Duodenal mucosa (tissue), 2 donors: ENCODE data around the gene C7.

Experiments
- H3K27ac ChIP-seq: one replicate; pipeline ENCODE4 v1.7.0; 2013; ENCODE audit warnings: low read depth, low read length
- H3K27me3 ChIP-seq, 2 donors: one replicate each; pipeline ENCODE4 v1.7.0; 2013; ENCODE audit warnings: low read length in 2 of 2, control low read depth in 1 of 2; ENCODE audit not compliant: insufficient read depth in 2 of 2, control insufficient read depth in 1 of 2
- H3K36me3 ChIP-seq, 2 donors: one replicate each; pipeline ENCODE4 v1.7.0; 2013; ENCODE audit warnings: low read length in 2 of 2, control low read depth in 1 of 2; ENCODE audit not compliant: insufficient read depth in 2 of 2, control insufficient read depth in 1 of 2
- H3K4me1 ChIP-seq, 2 donors: one replicate each; pipeline ENCODE4 v1.7.0; 2013; ENCODE audit warnings: low read length in 2 of 2, control low read depth in 1 of 2; ENCODE audit not compliant: insufficient read depth in 2 of 2, control insufficient read depth in 1 of 2
- H3K4me3 ChIP-seq, 2 donors: one replicate each; pipeline ENCODE4 v1.7.0; 2013; ENCODE audit warnings: low read length in 2 of 2, low read depth in 1 of 2
- H3K9ac ChIP-seq, 2 donors: one replicate each; pipeline ENCODE4 v1.7.0; 2013; ENCODE audit warnings: low read length in 2 of 2, low read depth in 1 of 2
- H3K9me3 ChIP-seq, 2 donors: one replicate each; pipeline ENCODE4 v1.7.0; 2013; ENCODE audit warnings: low read length in 2 of 2, control low read depth in 1 of 2; ENCODE audit not compliant: control insufficient read depth in 1 of 2

Gene C7

DNA sequence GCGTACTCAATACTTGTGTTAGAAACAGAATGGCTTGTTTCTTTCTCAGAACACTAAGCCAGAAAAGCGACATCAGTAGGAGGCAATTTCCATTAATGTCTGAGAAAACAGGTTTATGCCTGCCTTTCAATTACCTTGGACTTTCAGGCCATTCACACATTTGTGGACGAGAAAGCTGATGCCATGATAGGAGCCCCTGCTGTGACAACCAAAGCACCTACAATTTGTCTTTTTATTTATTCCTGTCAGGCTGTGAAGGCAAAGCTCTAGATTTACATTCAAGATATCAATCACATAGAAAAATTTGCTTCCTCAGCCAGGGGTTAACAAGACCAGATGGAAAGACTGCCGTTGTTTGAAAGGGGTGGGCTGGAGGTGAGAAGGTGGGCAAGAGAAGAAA is 76.2 kb downstream of the C7 start:
- Histone ChIP-seq H3K27ac (no peak overlapping the region), H3K9ac (no peak overlapping the region), H3K4me1 (peaks cover 2 to 3% of the 10 kb centered on the region in 2 donors), H3K27me3 (no peaks in the 10 kb centered on the region), H3K4me3 (no peak overlapping the region), H3K36me3 (no peaks in the 10 kb centered on the region), H3K9me3 (no peaks in the 10 kb centered on the region)

DNA sequence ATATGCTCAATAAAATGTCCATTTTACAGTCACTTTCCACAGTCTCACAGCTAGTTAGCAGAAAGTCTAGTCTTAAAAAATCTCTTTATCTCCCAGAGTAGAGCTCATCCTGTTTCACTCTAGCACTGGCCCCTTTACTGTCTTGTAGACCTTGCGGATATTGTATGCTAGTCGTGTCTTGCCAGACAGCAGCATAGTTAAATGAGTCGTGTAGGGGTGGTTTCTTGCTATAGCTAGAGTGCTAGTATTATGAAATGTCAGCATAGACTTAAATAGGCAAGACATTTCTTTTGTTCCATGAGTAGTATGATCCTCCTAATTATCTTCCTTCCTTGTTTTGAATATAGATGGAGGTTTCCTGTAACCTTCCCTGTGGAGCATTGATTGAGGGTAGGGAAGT is 77.4 kb downstream of the C7 start:
- Histone ChIP-seq H3K4me1 (peaks cover 13 to 14% of the 10 kb centered on the region in 2 donors), H3K36me3 (no peaks in the 10 kb centered on the region), H3K4me3 (no peak overlapping the region), H3K27me3 (no peaks in the 10 kb centered on the region), H3K27ac (no peak overlapping the region), H3K9ac (no peak overlapping the region), H3K9me3 (no peaks in the 10 kb centered on the region)

DNA sequence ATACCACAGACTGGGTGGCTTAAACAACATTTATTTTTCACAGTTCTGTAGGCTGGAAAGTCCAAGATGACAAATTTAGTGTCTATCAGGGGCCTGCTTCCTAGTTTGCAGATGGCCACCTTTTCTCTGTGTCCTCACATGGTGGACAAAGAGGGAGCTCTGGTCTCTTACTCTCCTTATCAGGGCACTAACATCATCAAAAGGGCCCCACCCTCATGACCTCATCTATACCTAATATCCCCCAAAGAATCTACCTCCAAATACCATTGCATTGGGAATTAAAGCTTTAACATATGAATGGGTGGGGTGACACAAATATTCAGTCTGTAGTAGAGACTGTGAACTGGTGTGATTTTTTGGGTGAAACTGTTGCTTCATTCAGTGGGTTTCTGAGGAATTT is 78.1 kb downstream of the C7 start:
- H3K36me3 ChIP-seq, result no peaks in the 10 kb centered on the region
- no peak overlapping the region for H3K9ac ChIP-seq
- H3K4me3 ChIP-seq, result no peak overlapping the region
- H3K27ac ChIP-seq, result no peak overlapping the region
- no peaks in the 10 kb centered on the region for H3K9me3 ChIP-seq
- peaks cover 19% of the 10 kb centered on the region in 2 donors for H3K4me1 ChIP-seq
- H3K27me3 ChIP-seq, result no peaks in the 10 kb centered on the region

DNA sequence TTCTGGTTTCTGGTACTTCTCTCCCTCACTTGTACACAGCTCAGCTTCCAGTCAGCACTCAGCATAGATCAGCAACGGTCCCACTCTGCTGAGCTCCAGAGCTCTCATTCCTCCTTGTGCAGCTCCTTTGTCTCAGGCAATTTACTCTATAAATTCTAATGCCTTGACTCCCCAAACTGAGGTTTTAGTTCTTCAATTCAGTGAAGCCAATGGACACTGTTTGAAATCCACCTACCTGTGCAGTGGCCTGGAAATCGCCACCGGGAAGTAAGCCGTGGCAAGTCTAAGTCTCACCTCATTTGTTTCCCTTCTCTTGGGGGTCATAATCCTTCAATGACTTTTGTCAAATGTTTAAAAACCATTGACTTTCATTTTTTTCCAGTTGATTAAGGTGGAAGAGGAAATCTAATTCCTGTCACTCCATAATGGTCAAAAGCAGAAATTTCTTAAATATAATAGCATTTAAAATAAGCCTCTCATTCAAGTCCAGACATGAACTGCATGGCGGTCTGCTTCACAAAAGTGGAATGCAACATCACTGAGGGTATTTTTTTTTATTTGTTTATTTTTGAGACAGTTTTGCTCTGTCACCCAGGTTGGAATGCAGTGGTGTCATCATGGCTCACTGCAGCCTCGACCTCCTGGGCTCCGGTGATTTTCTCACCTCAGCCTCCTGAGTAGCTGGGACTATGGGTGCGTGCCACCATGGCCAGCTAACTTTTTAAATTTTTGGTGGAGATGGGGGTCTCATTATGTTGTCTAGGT is 79.6 kb downstream of the C7 start:
- H3K9ac ChIP-seq, result no peak overlapping the region
- H3K4me3 ChIP-seq, result no peak overlapping the region
- no peaks in the 10 kb centered on the region for H3K36me3 ChIP-seq
- H3K27ac ChIP-seq, result no peak overlapping the region
- H3K27me3 ChIP-seq, result no peaks in the 10 kb centered on the region
- no peaks in the 10 kb centered on the region for H3K9me3 ChIP-seq
- peaks cover 22 to 23% of the 10 kb centered on the region in 2 donors for H3K4me1 ChIP-seq

DNA sequence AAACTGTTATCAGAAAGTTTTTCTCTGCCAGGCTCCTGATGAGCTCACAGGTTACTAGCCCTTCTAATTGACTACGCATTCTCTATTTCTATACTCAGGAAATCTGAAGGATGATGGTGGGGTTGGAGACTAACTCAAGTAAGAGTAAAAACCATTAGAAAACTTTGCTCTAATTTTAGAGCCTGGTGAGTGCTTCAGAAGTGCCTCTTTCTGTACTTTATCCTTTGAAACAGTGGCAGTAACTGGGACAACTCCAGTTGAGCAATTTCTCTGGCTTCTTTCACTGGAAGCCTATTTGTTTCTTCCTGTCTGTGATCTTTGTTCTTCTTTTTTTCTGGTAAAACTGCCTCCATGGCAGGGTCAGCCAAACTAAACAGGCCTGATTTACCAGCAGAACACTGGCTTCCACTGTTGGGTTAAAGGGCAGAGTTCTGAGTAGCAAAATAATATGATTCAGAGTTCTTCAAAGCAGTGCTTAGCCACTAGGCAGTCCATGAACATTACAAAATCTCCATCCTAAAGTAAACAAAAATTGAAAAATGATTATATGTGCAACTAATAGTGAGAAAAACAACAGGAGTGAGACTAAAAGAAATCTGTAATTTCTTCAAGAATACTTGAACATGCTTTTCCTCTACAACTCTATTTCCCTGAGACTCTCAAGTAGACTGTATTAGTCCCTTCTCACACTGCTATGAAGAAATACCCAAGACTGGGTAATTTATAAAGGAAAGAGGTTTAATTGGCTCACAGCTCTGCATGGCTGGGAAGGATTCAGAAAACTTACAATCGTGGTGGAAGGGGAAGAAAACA is 82.1 kb downstream of the C7 start:
- no peak overlapping the region for H3K4me3 ChIP-seq
- no peaks in the 10 kb centered on the region for H3K36me3 ChIP-seq
- no peaks in the 10 kb centered on the region for H3K9me3 ChIP-seq
- no peak overlapping the region for H3K27ac ChIP-seq
- peaks cover 22 to 23% of the 10 kb centered on the region in 2 donors for H3K4me1 ChIP-seq
- no peak overlapping the region for H3K9ac ChIP-seq
- no peaks in the 10 kb centered on the region for H3K27me3 ChIP-seq

DNA sequence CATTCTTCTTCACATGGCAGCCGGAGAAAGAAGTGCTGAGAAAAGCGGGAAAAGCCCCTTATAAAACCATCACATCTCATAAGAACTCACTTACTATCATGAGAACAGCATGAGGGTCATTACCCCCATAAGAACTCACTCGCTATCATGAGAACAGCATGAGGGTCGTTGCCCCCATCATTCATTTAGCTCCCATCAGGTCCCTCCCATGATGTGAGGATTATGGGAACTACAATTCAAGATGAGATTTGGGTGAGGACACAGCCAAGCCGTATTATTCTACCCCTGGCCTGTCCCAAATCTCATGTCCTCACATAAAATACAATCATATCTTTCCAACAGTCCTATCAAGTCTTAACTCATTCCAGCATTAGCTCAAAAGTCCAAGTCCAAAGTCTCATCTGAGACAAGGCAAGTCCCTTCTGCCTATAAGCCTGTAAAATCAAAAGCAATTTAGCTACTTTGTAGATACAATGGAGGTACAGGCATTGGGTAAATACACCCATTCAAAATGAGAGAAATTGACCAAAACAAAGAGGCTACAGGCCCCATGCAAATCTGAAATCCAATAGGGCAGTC is 82.8 kb downstream of the C7 start:
- H3K27me3 ChIP-seq, result no peaks in the 10 kb centered on the region
- H3K4me3 ChIP-seq, result no peak overlapping the region
- H3K9ac ChIP-seq, result no peak overlapping the region
- no peak overlapping the region for H3K27ac ChIP-seq
- peaks cover 22 to 23% of the 10 kb centered on the region in 2 donors for H3K4me1 ChIP-seq
- H3K9me3 ChIP-seq, result no peaks in the 10 kb centered on the region
- H3K36me3 ChIP-seq, result no peaks in the 10 kb centered on the region

DNA sequence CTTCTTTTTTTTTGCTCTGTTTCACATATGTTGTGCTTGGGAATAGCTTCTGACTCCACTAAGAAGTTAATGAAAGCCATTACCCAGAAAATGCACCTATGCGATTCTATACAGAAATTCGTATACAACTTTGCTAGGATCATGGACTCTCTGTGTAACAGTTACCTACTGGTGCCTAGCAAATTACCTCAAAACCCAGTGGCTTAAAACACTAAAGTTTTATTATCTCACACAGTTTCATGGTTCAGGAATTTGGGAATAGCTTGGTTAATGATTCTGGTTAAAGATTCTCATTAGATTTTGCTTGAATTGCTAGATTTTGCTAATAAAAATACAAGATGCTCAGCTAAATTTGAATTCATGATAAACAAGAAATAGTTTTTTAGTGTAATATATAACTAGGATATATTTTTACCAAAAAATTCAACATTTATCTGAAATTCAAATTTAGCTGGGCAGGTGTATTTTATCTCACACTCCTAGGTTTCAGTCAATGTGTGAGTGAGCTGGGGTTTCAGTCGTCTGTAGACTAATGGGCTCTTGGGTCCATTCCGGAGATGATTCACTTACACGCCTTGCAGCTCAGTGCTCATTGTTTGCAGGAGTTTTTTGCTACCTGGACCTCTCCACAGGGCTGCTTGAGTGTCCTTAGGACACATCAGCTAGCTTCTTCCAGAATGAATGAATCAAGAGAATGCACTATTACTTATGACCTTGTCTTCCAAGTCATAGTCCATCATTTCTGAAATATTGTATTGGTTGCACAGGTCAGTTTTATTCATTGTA is 86.7 kb downstream of the C7 start:
- Histone ChIP-seq H3K4me1 (peaks cover 15 to 16% of the 10 kb centered on the region in 2 donors), H3K27me3 (no peaks in the 10 kb centered on the region), H3K36me3 (no peaks in the 10 kb centered on the region), H3K27ac (no peak overlapping the region), H3K9me3 (no peaks in the 10 kb centered on the region), H3K4me3 (no peak overlapping the region), H3K9ac (no peak overlapping the region)

DNA sequence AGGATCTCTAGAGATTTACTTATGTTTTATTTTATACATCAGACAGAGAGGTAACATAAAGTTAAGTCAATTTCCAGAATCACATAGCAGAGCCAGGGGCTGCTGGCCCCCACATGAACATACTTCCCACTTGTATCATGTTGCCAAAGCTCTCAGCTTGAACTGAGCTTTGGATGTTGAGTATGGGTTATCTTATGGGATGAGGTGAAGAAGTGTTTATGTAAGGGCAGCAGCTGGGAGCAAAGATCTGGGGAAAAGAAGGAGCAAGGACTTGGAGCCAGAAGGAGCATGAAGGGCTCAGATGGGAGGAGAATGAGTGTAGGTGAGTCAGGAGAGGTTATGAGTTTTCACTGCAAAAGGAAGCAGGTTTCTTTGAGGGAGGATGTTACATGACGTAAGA is 89.8 kb downstream of the C7 start:
- Histone ChIP-seq H3K9ac (no peak overlapping the region), H3K36me3 (no peaks in the 10 kb centered on the region), H3K27ac (no peak overlapping the region), H3K27me3 (no peaks in the 10 kb centered on the region), H3K4me3 (no peak overlapping the region), H3K4me1 (no peaks in the 10 kb centered on the region), H3K9me3 (no peaks in the 10 kb centered on the region)

DNA sequence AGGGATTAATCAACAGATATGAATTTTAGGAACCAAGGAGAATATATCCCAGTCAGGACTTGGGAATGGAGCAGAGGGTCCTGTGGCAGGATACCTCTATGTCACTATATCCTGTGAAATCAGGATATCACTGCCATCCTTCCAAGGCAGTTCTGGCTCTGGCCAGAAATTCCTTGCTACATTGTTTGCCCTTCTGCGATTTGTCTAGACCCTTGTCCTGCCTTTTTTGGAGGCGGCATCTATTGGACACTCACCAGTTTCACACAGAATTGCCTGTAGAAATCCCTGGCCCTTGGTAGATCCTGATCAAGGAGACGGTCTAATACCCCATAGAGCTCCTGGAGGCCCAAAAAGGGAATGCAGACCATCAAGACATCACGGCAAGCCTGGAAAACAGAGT is 90.7 kb downstream of the C7 start:
- Histone ChIP-seq H3K4me1 (no peaks in the 10 kb centered on the region), H3K9ac (no peak overlapping the region), H3K27ac (no peak overlapping the region), H3K36me3 (no peaks in the 10 kb centered on the region), H3K4me3 (no peak overlapping the region), H3K27me3 (no peaks in the 10 kb centered on the region), H3K9me3 (no peaks in the 10 kb centered on the region)
